Naive B cell (primary cell): ENCODE results near the gene CLDND1. TPM values are rescaled to one million over a fixed set of nuclear protein-coding genes. Genes with fewer than 3 reads are reported as not detected.

Source experiments
- ATAC-seq, 2 donors: fragments of 150-1000 bp; cut with Tn5 transposase; 2 replicates each; pipeline ENCODE4 v1.10.0; 2021; ENCODE audit warnings: low read depth in 2 of 2, mild to moderate bottlenecking in 2 of 2, moderate library complexity in 2 of 2
- DNase-seq: peaks from one replicate; pipeline ENCODE4 v3.0.0; 2022
- H3K27ac Mint-ChIP-seq, 6 donors: one replicate each; pipeline ENCODE4 v1.8.0; 2020 to 2022; ENCODE audit warnings: mild to moderate bottlenecking in 6 of 6, mixed read lengths in 6 of 6, moderate library complexity in 5 of 6, inconsistent platforms in 2 of 6
- H3K27me3 Mint-ChIP-seq, 3 donors: one replicate each; pipeline ENCODE4 v1.8.0; 2021 to 2022; ENCODE audit warnings: mixed read lengths in 3 of 3, mild to moderate bottlenecking in 1 of 3
- H3K36me3 Mint-ChIP-seq, 2 donors: one replicate each; pipeline ENCODE4 v1.8.0; 2020 to 2022; ENCODE audit warnings: mixed read lengths in 2 of 2, inconsistent platforms in 1 of 2, mild to moderate bottlenecking in 1 of 2
- H3K4me1 Mint-ChIP-seq, 3 donors: one replicate each; pipeline ENCODE4 v1.8.0; 2020 to 2022; ENCODE audit warnings: mixed read lengths in 3 of 3, inconsistent platforms in 1 of 3, mild to moderate bottlenecking in 1 of 3, moderate library complexity in 1 of 3
- H3K4me3 Mint-ChIP-seq, 8 donors: one replicate each; pipeline ENCODE4 v1.8.0; 2020 to 2022; ENCODE audit warnings: mild to moderate bottlenecking in 8 of 8, mixed read lengths in 8 of 8, moderate library complexity in 8 of 8, inconsistent platforms in 2 of 8
- H3K9me3 Mint-ChIP-seq, 7 donors: one replicate each; pipeline ENCODE4 v1.8.0; 2020 to 2022; ENCODE audit warnings: mixed read lengths in 7 of 7, mild to moderate bottlenecking in 5 of 7, inconsistent platforms in 2 of 7, moderate library complexity in 1 of 7
- polyA plus RNA-seq, 6 donors: library from polyadenylated mRNA; unstranded; fragments of 300-500 nt; fragmentation: Illumina TruSeq; gene quantifications; one replicate each; pipeline ENCODE4 v1.2.3, GENCODE V29; 2021; ENCODE audit warnings: low read depth in 6 of 6

Gene CLDND1
- polyA plus RNA-seq, 6 donors from 2014 or later = 53.1 to 153 (median 66.3) TPM

GRCh38 chr3:98521897-98522543, 682 bp downstream of the CLDND1 start:
- peak overlapping the region; percentile 56 to 96 (median 92) for H3K27ac Mint-ChIP-seq
- peaks cover 0 to 8% of the 10 kb centered on the region in 2 donors for H3K36me3 Mint-ChIP-seq
- H3K4me1 Mint-ChIP-seq = peaks cover 25 to 42% (median 40%) of the 10 kb centered on the region in 3 donors
- H3K4me3 Mint-ChIP-seq = peak overlapping the region; percentile 90 to 98 (median 94)
- no peak for DNase-seq
- H3K27me3 Mint-ChIP-seq = no peaks in the 10 kb centered on the region
- peak; percentile 18 to 19 for ATAC-seq
- no peaks in the 10 kb centered on the region for H3K9me3 Mint-ChIP-seq

DNA sequence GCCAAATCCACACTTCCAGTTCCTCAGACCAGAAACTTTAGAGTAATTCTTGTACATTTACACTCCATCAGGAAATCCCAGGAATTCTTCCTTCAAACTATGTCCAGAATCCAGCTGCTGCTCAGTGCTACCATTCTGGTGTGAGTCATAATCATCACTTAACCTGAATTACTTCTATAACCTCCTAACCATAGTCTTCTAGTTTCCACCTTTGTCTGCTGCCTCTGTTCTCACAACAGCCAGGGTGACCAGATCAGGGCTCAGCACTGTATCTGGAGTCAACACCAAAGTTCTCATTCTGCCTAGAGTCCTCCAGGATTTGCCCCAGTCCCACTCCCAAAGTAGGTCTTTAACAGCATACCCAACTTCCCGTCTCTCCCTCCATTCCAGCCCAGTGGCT, 3.4 kb downstream of the CLDND1 start:
- Mint-ChIP-seq H3K27me3 (no peaks in the 10 kb centered on the region), H3K4me1 (peaks cover 25 to 45% (median 40%) of the 10 kb centered on the region in 3 donors), H3K9me3 (no peaks in the 10 kb centered on the region), H3K4me3 (peak overlapping the region in 1 of 8 donors; percentile 61), H3K36me3 (peaks cover 6 to 15% of the 10 kb centered on the region in 2 donors), H3K27ac (peak overlapping the region in 1 of 6 donors; percentile 22)
- ATAC-seq (no peak), DNase-seq (no peak)

DNA sequence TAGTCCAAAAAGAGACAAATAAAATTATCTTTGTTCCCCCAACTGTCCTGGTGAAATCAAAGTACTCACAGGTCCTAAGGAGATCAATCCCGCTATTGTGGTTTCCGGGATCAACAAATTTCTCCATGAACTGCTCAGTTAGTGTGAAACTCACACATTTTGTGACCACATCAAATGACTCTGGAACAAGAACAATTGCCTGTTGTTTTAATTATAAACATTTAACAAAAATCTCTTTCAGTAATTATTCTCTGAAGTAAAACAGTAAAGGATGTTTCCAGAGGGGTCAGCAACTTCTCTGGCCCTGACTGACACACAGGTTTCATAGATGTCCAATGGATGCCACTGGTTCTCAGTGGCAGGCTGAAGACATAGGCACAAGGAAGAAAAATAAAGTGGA, 3.9 kb downstream of the CLDND1 start:
- Mint-ChIP-seq H3K4me1 (peaks cover 25 to 45% (median 40%) of the 10 kb centered on the region in 3 donors), H3K27ac (peak overlapping the region in 1 of 6 donors; percentile 13), H3K27me3 (no peaks in the 10 kb centered on the region), H3K36me3 (peaks cover 6 to 15% of the 10 kb centered on the region in 2 donors), H3K4me3 (peak overlapping the region in 1 of 8 donors; percentile 61), H3K9me3 (no peaks in the 10 kb centered on the region)
- DNase-seq (no peak), ATAC-seq (no peak)

GRCh38 chr3:98514948-98515347, 7.8 kb downstream of the CLDND1 start:
- DNase-seq = no peak
- Mint-ChIP-seq H3K4me1 (peaks cover 8 to 35% (median 32%) of the 10 kb centered on the region in 3 donors), H3K4me3 (no peak overlapping the region), H3K27me3 (no peaks in the 10 kb centered on the region), H3K36me3 (peaks cover 6 to 7% of the 10 kb centered on the region in 2 donors), H3K9me3 (no peaks in the 10 kb centered on the region), H3K27ac (no peak overlapping the region)
- no peak for ATAC-seq

DNA sequence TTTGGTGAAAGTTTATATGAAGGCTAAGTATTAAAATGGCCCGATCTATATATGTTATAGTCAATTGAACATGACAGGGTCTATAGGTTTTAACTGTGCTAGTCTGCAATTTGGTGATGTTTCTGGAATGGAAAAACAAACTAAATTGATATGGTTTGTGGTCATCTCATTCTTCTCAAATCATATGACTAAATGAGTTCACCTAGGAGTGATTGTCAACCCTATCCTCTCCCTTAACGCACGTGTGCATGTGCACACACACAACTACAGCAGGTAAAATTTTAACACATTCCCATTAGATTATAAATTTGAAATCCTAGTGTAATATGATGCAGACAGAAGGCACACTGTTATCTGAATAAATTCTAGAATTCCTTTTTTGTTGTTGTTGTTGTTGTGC, 9.0 kb downstream of the CLDND1 start:
- Mint-ChIP-seq H3K27ac (no peak overlapping the region), H3K9me3 (no peaks in the 10 kb centered on the region), H3K4me1 (peaks cover 0 to 23% (median 23%) of the 10 kb centered on the region in 3 donors), H3K27me3 (no peaks in the 10 kb centered on the region), H3K36me3 (peaks cover 6 to 7% of the 10 kb centered on the region in 2 donors), H3K4me3 (no peak overlapping the region)
- ATAC-seq = no peak
- no peak for DNase-seq

GRCh38 chr3:98513091-98513511, 9.6 kb downstream of the CLDND1 start:
- H3K36me3 Mint-ChIP-seq = peaks cover 8 to 13% of the 10 kb centered on the region in 2 donors
- H3K27me3 Mint-ChIP-seq = no peaks in the 10 kb centered on the region
- peaks cover 0 to 19% (median 18%) of the 10 kb centered on the region in 3 donors for H3K4me1 Mint-ChIP-seq

DNA sequence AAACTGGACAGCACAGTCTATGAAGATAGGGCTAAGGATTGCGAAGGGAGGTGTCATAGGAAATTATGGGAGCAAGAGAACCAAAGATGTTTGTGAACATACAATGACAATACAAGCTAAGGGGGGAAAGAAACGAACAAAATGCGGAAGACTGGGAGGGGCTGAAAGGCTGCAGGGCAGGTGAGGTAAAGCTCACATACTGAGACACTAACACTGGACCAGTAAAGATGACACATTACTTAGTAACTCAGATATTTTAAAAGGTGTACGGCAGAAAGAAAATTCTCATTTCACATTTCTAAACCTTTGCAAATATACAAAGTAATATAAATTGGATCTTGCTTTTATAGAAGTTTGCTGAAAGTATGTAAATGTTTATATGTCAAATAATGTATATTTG, 10.1 kb downstream of the CLDND1 start:
- no peaks in the 10 kb centered on the region for H3K27me3 Mint-ChIP-seq
- H3K27ac Mint-ChIP-seq = no peak overlapping the region
- H3K4me3 Mint-ChIP-seq = no peak overlapping the region
- no peaks in the 10 kb centered on the region for H3K9me3 Mint-ChIP-seq
- peaks cover 0 to 17% (median 15%) of the 10 kb centered on the region in 3 donors for H3K4me1 Mint-ChIP-seq
- peaks cover 11 to 17% of the 10 kb centered on the region in 2 donors for H3K36me3 Mint-ChIP-seq
- DNase-seq (no peak), ATAC-seq (no peak)

More at GRCh38 chr3:98513091-98513511, 9.6 kb downstream of the CLDND1 start:
- ATAC-seq (no peak), DNase-seq (no peak)
- Mint-ChIP-seq H3K27ac (no peak overlapping the region), H3K4me3 (no peak overlapping the region), H3K9me3 (no peaks in the 10 kb centered on the region)

DNA sequence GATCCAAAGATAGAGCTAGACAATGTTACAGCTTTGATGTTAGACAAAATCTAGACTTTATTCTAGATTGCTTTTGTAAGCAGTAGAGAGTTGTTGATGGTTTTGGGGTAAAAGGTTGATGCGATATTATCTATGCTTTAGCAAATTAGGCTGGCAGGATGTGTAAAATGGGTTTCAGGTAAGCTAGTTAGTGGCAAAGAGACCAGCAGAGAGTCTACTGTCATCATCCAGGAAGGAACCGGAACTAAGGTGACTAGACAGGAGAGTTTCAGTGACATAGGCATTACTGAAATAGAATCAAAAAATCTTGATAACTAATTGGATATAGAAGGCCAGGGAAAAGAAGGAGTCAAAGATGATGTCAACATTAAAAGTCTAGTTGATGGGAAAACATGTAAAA, 14.1 kb downstream of the CLDND1 start:
- DNase-seq (no peak), ATAC-seq (no peak)
- Mint-ChIP-seq H3K9me3 (no peaks in the 10 kb centered on the region), H3K36me3 (peaks cover 4 to 10% of the 10 kb centered on the region in 2 donors), H3K4me3 (no peak overlapping the region), H3K4me1 (peaks cover 0 to 15% (median 14%) of the 10 kb centered on the region in 3 donors), H3K27me3 (no peaks in the 10 kb centered on the region), H3K27ac (no peak overlapping the region)

DNA sequence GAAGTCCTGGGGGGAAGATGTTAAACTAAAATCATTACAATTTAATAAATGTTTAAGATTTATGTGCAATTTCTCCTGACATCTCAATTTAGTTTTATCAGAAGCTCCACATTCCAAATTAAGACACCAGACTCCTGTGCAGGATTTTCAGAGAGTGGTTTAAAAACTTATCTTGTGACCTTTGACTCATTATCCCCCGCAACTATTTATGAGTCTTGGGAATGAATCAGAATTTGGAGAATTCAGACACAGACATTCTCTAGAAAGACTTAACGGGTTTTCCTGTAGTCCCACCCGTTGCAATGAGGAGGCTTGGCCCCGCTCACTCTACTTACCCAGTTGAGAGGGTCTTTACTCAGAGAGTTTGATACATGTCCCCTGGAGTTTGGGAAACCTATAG, 18.2 kb downstream of the CLDND1 start:
- H3K4me3 Mint-ChIP-seq = no peak overlapping the region
- no peak overlapping the region for H3K27ac Mint-ChIP-seq
- H3K27me3 Mint-ChIP-seq = no peaks in the 10 kb centered on the region
- H3K36me3 Mint-ChIP-seq = peaks cover 4 to 10% of the 10 kb centered on the region in 2 donors
- H3K9me3 Mint-ChIP-seq = no peaks in the 10 kb centered on the region
- no peaks in the 10 kb centered on the region for H3K4me1 Mint-ChIP-seq
- DNase-seq (no peak), ATAC-seq (no peak)

DNA sequence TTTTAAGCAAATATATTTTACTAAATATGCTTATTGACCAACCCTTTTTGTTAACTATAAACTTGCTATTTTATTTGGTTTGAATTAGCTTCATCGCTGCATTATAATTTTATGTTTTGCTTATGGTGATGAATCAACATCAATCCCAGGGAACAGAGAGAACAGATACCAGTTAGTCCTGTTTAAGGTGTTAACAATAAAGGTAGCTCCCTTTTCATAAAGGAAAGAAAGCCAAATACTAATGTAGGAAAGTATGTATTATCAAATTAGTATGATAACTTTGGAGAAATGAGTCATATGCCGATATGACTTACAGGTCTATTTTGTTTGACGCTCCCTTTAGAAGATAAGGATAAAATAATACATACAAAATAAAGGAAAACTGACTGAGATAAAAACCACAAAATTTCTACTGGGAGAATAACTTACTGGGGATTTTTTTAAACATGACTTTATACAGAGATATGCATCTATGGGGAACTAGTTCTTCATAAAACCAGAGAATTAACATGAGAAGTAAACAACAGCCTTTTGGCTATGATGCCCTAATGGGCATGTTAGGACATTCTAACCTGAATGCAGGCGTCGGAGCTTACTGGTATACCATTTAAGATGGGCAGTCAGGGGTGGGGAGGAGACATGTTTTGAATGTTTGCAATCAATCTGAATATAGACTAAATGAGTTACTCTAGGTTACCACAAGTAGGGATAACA, 20.7 kb downstream of the CLDND1 start:
- Mint-ChIP-seq H3K9me3 (peaks cover 0 to 1% (median 0%) of the 10 kb centered on the region in 7 donors), H3K27ac (peak overlapping the region in 1 of 6 donors; percentile 20)

DNA sequence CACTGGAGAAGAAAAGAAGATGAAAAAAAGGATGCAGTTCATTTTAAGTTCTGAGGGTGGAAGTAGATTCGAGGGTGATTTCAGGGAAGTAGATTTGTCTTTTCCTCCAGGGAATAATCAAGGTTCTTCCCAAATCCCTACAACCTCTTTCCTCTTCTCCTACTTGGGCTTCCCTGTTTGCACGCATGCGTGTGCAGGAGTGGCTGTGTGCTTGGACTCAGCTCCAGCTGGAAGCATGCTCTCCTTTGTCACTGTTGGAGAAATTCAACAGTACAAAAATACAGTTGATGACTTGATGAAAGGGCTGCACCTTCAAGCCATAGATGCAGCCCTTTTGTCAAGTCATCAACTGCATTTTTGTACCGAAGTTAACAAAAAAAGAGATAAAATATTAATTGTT, 21.4 kb downstream of the CLDND1 start:
- Mint-ChIP-seq H3K36me3 (no peaks in the 10 kb centered on the region), H3K4me1 (no peaks in the 10 kb centered on the region), H3K27me3 (peaks cover 0 to 4% (median 0%) of the 10 kb centered on the region in 3 donors), H3K9me3 (peaks cover 0 to 1% (median 0%) of the 10 kb centered on the region in 7 donors), H3K4me3 (no peak overlapping the region), H3K27ac (peak overlapping the region in 1 of 6 donors; percentile 70)
- ATAC-seq (no peak), DNase-seq (no peak)

More for the DNA sequence above, 20.7 kb downstream of the CLDND1 start:
- no peaks in the 10 kb centered on the region for H3K4me1 Mint-ChIP-seq
- ATAC-seq (no peak), DNase-seq (no peak)
- H3K27me3 Mint-ChIP-seq = peaks cover 0 to 1% (median 0%) of the 10 kb centered on the region in 3 donors
- no peaks in the 10 kb centered on the region for H3K36me3 Mint-ChIP-seq
- no peak overlapping the region for H3K4me3 Mint-ChIP-seq

- no peak overlapping the region for H3K27ac Mint-ChIP-seq
Observed at GRCh38 chr3:98500019-98500418, 22.7 kb downstream of the CLDND1 start.

DNA sequence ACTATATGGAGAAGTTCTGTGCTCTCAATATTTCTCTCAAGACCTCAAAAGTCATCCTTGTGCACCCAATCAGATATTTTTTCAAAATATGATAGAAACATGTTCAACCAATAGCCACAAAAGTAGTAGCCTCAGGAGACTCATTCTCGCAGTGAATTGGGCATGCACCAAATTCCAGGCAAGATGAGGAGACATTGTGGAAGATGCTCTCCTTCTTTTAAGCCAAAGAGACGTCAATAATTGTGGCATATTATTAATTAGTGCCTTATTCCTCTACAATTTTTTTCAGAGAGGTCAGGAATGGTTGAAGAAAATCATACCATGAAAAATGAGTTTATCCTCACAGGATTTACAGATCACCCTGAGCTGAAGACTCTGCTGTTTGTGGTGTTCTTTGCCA, 25.3 kb downstream of the CLDND1 start, which contains the start of gene OR5K2:
Gene OR5K2 (plus strand): TSS at position 301 of the 400 bp plus-strand sequence. CDS start 0 bp downstream, at position 301.
- Mint-ChIP-seq H3K36me3 (no peaks in the 10 kb centered on the region), H3K4me3 (no peak within 1 kb of the TSS), H3K4me1 (no peaks in the 10 kb centered on the region), H3K27ac (peak within 1 kb of the TSS in 1 of 6 donors; percentile 27), H3K9me3 (peaks cover 0 to 1% (median 0%) of the 10 kb centered on the region in 7 donors), H3K27me3 (peaks cover 0 to 4% (median 0%) of the 10 kb centered on the region in 3 donors)
- no peak for DNase-seq
- ATAC-seq = no peak

More at GRCh38 chr3:98500019-98500418, 22.7 kb downstream of the CLDND1 start:
- Mint-ChIP-seq H3K9me3 (peaks cover 0 to 1% (median 0%) of the 10 kb centered on the region in 7 donors), H3K27me3 (peaks cover 0 to 4% (median 0%) of the 10 kb centered on the region in 3 donors), H3K4me3 (no peak overlapping the region), H3K4me1 (no peaks in the 10 kb centered on the region), H3K36me3 (no peaks in the 10 kb centered on the region)
- ATAC-seq = no peak
- DNase-seq = no peak
